ENCODE data around the gene FTO.

The FTO gene

GRCh38 chr16:54136276-54136625, 432.3 kb downstream of the FTO start:
- DNase-seq: no peak

DNA sequence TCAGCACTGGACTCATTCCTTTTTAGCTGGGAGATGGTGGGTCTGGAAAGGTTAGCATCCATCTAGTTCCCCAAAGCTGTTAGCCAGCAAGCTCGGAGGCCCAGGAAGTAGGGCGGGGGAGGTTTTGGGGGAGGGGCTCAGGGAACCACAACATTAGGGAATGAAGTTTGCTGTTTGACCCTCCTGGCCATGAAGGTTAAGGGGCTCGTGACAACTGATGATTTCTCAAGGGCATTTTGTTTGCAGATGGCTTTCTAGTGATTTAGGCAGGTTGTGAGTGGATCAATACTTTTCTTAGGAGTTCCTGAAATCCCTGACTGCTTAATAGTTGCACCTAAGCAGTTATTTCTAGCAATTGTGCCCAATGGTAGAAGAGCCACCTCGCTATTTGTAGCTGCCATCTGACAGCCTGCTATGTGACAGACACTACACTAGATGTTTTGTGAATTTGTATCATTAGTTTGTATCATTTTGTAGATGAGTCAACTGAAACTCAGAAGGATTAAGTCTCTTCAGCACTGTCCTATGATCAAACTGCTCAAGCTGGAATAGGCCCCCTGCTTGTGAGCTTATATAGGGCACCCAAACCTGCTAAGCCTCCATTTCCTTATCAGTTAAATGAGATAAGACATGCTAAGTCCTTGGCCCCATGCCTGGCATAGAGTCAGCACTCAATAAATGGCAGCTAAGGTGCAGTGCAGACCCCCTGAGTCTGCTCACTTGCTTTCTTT, 436.3 kb downstream of the FTO start:
- DNase-seq: no peak

GRCh38 chr16:54140788-54141136, 436.8 kb downstream of the FTO start:
- DNase-seq: no peak

GRCh38 chr16:54142787-54143186, 438.8 kb downstream of the FTO start:
- DNase-seq: no peak

GRCh38 chr16:54143410-54143809, 439.5 kb downstream of the FTO start:
- DNase-seq: no peak

DNA sequence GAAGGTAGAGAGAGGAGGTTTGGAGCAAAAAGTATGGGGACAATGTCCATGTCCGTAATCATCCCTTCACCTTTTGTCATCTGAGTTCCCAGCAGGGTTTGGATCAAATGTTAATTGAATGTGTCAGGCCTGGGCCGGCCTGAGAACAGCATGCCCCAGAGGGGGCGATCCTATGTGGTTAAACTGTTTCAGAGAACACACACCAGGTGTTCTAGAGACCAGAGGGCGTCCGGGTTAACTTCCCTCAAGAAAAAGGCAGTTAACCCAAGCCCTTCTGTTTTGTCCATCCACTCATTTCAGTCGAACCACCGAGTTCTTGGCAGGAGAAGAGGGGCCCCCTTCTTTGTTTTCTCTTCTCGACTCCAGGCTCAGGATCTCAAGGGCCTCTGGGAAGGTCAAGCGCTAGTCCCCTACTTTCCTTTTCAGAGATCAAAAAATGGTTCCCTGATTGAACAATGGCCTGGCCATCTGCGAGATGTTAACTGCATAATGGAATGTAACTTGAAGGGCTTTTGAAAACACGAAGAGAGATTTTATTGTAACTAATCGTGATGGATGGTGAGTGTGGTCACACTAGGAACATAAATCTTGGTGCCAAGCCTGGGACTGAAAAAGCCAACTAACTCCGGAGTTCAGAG, 440.1 kb downstream of the FTO start:
- no peak for DNase-seq

GRCh38 chr16:54144572-54144947, 440.6 kb downstream of the FTO start:
- DNase-seq: no peak

DNA sequence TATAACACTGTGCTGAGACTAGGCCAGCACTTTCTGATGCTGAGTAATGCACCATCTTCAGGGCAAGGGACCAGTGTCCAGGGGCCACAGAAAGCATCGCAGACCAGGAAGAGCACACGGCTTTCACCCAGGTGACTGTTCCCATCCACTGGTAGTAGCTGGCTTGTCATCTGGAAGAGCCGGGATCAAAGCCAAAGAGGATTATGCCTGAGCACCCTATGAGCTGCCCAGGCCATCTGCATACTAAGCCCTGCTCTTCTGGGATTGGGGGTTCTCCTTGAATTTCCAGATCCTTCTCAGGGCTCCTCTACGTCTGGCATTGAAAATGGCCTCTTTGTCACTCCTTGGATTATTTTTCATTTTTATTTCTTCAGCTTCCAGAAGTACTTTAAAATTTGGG, 441.9 kb downstream of the FTO start:
- no peak for DNase-seq

DNA sequence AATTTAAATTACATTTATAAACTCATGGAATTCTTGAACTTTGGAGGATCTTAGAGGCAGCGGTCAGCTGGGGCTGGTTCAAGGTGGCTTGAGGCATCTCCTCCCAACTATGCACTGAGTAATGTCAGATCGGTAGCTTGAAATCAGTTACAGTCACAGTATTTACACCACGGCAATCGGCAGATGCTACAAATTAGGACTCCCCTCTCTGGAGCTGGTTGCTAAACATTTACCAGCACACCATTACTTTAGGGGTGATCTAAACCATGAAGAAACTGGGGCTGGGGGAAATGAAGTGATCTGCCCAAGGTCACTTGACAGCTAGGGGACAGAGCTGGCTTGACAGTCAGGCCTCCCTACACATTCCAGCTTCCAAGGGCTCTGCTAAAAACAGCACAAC, 445.0 kb downstream of the FTO start:
- no peak for DNase-seq

DNA sequence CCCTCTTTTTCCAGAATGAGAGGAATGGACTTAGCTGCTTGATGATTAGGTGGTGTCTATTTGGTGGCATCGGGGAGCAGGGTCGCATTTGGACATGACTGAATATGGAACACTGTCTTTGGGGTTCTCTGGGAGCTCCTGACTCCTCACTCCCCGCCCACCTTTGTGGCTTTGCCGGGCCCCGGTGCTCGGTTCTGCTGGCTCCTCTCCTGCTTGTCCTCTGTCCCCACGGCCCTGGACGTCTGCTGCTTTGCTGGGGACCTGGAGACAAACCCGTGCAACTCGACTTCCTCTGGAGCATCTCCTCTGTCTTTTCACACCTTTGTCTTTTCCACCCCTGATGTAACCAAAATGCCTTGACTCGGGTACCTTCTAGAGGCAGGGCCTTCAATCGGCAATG, 446.9 kb downstream of the FTO start:
- no peak for DNase-seq

DNA sequence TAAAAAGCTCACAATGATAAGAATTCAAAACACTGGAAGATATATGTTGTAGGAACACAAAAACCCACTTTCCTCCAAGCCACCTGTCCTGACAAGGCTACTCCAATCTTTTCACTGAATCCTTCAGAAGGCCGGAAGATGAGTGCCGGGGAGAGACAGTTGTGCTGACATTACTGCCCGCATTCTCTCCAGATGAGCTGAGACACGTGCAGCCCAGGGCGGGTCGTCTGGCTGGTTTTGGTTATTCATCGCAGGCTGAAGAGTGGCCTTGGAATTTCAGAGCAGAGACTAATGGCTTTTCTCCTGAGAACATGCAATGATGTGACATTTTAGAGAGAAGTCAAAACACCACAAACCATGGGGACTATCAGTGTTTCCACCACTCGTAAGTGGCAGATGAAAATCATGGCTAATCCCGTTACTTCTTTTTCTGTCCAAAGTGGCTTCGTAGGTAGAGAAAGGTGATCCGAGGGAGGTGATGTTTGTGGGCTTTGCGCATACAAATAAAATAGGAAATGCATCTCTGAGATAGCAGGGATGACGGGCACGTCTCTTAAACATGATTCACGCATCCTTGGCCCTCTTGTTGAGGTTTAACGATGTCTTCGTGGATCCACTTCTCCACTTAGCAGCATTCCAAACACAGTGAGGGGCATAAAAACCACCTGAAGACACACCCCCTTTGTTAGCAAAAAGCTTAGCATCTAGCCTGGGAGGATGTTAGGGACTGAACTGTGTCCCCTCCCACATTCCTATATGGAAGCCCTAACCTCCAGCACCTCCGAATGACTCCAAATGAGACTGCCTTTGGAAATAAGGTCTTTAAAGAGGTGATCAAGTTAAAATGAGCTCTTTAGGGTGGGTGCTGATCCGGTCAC, 448.6 kb downstream of the FTO start:
- no peak for DNase-seq

DNA sequence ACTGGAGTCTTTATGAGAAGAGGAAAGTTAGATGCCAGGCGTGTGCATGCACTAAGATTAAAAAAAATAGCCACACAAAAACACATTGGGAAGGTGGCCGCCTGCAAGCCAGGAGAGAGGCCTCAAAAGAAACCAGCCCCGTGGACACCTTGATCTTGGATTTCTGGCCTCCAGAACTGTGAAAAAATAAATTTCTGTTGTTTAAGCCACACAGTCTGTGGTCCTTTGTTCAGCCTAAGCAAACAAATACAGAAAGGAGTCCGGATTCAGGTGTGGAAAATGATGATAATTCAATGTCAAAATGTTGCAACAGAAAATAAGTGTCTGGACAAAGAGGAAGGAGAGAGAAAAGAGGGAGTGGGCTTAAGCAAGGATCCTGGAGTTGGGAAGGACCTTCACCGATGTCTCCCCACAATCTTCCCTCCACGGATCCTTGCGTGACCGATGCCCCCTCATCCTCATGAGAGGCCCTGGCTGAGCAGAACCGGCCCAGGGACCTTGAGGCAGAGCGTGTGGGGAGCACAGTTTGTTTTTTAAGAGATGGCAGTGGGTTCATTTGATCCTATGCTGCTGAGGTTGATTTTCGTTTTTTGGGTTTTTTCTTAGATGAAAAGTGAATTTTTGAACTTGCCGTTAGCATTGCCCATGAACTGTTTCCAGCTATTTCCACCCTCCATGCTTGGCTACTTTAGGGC, 449.4 kb downstream of the FTO start:
- no peak for DNase-seq

- no peak for DNase-seq
These were observed 452.4 kb downstream of the FTO start for GRCh38 chr16:54156349-54156748.

GRCh38 chr16:54158986-54159385, 455.0 kb downstream of the FTO start:
- no peak for DNase-seq

GRCh38 chr16:54159490-54160080, 455.6 kb downstream of the FTO start:
- DNase-seq: no peak

GRCh38 chr16:54160252-54160860, 456.4 kb downstream of the FTO start:
- DNase-seq: no peak

DNA sequence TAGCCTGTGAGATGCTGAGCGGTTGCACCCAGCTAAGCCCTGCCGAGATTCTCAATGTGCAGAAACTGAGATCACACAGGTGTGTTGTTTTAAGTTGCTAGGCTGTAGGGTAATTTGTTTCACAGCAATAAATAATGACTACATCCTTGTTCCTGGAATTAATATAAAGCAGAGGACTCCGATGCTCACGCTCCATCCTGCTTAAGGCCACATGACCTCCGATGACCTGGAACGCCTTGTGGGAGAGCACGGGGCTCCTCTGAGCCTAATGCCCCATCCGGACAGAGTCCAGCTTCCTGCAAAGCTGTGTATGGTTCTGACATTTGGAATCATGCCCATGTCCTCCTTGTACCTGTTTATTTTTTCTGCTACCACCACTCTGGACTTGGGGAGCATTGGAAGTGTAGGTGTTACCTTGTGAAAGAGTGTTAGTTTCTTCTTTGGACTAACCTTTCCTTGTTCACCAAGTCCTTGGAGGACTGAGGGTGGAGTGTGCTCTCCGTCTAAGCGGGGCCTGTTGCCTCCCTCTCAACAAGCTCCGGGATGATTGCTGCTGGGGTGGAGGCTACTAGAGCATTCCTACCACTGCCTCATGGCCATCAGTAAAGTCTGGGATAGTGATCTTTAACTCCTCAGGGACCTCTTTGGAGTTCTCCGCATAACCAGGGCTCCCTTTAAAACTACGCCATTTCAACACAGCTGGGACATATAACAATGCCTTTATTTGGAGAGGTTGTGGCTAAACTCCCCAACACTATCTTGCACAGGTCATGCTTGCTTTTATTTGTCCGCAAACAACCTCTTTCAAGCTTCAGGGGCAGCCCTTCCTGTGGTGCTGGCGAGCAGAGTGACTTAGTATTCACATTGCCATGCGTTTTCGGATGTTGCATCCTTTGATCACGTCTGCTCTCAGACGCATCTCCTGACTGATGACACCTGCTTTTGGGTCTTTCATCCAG, 457.3 kb downstream of the FTO start:
- no peak for DNase-seq

GRCh38 chr16:54163197-54163843, 459.4 kb downstream of the FTO start:
- DNase-seq: no peak

- no peak for DNase-seq
These were observed 460.8 kb downstream of the FTO start for GRCh38 chr16:54164789-54165173.

- DNase-seq: no peak
These were observed 461.4 kb downstream of the FTO start for GRCh38 chr16:54165174-54165911.
